OCI-LY3 (cell line): ENCODE data around the gene SLC8A2.

Experiments used
- H2AFZ ChIP-seq: fragments of 200-600, 300-600 bp; shearing (Covaris generic); 2 replicates; pipeline ENCODE4 v1.6.0; 2014; ENCODE audit warnings: antibody characterized with exemption, low read depth, low read length
- H3K27ac ChIP-seq: fragments of 200-600, 300-600 bp; sonication (generic); 2 replicates; pipeline ENCODE4 v1.5.1; 2014; ENCODE audit warnings: mild to moderate bottlenecking, low read length, moderate library complexity, mixed read lengths
- H3K27me3 ChIP-seq: fragments of 200-600, 300-600 bp; sonication (generic); 2 replicates; pipeline ENCODE4 v1.6.1; 2014; ENCODE audit warnings: low read depth, low read length, mixed read lengths
- H3K36me3 ChIP-seq: fragments of 200-600, 300-600 bp; sonication (generic); replicated peaks from 2 replicates; pipeline ENCODE3; 2014; ENCODE audit warnings: low read depth, low read length, mixed read lengths
- H3K4me1 ChIP-seq: fragments of 300-600, 200-600 bp; sonication (generic); 2 replicates; pipeline ENCODE4 v1.6.1; 2014; ENCODE audit warnings: low read length, mixed read lengths
- H3K4me2 ChIP-seq: fragments of 200-600, 300-600 bp; sonication (generic); 2 replicates; pipeline ENCODE4 v1.6.1; 2014; ENCODE audit warnings: low read length, mixed read lengths
- H3K4me3 ChIP-seq: fragments of 300-600, 200-600 bp; sonication (generic); 2 replicates; pipeline ENCODE4 v1.5.1; 2014; ENCODE audit warnings: antibody characterized with exemption, mild to moderate bottlenecking, low read length, moderate library complexity
- H3K79me2 ChIP-seq: fragments of 300-600, 200-600 bp; shearing (Covaris generic); 2 replicates; pipeline ENCODE4 v1.6.1; 2014; ENCODE audit warnings: mild to moderate bottlenecking, low read length, mixed read lengths
- H3K9ac ChIP-seq: fragments of 300-600, 200-600 bp; shearing (Covaris generic); 2 replicates; pipeline ENCODE4 v1.6.0; 2014; ENCODE audit warnings: mild to moderate bottlenecking, low read length, moderate library complexity
- H3K9me3 ChIP-seq: fragments of 200-600, 300-600 bp; shearing (Covaris generic); 2 replicates; pipeline ENCODE4 v1.6.1; 2014; ENCODE audit warnings: low read length, mixed read lengths; ENCODE audit not compliant: insufficient read depth
- H4K20me1 ChIP-seq: fragments of 200-600, 300-600 bp; sonication (generic); 2 replicates; pipeline ENCODE4 v1.6.1; 2016; ENCODE audit warnings: low read length, mixed read lengths; ENCODE audit not compliant: insufficient read depth
- CTCF ChIP-seq: fragments of 200-600, 300-600 bp; sonication (generic); IDR thresholded peaks from 2 replicates; pipeline ENCODE4 v1.5.1; 2014; ENCODE audit warnings: antibody characterized with exemption, low read length, low read depth
- EZH2phosphoT487 ChIP-seq: fragments of 200-600 bp; shearing (Covaris generic); IDR thresholded peaks from 2 replicates; pipeline ENCODE4 v1.6.1; 2018; ENCODE audit warnings: antibody characterized with exemption, mixed run types, low read depth

SLC8A2 gene

GRCh38 chr19:47469363-47469700 lies 2.4 kb downstream of the SLC8A2 start:
- Histone ChIP-seq H3K4me3 (no peak overlapping the region), H3K27ac (no peak overlapping the region), H3K4me1 (peaks cover 11% of the 10 kb centered on the region), H3K9ac (no peak overlapping the region), H2AFZ (no peak overlapping the region), H3K4me2 (no peak overlapping the region), H3K79me2 (no peaks in the 10 kb centered on the region), H4K20me1 (peaks cover 10% of the 10 kb centered on the region), H3K36me3 (no peaks in the 10 kb centered on the region), H3K27me3 (peaks cover 65% of the 10 kb centered on the region), H3K9me3 (no peaks in the 10 kb centered on the region)
- TF ChIP-seq CTCF (no peak), EZH2phosphoT487 (no peak)

- Histone ChIP-seq H3K27me3 (peaks cover 72% of the 10 kb centered on the region), H2AFZ (no peak overlapping the region), H3K9me3 (no peaks in the 10 kb centered on the region), H4K20me1 (peaks cover 10% of the 10 kb centered on the region), H3K4me1 (peaks cover 19% of the 10 kb centered on the region), H3K4me3 (no peak overlapping the region), H3K36me3 (no peaks in the 10 kb centered on the region), H3K27ac (no peak overlapping the region), H3K4me2 (no peak overlapping the region), H3K79me2 (no peaks in the 10 kb centered on the region), H3K9ac (no peak overlapping the region)
- no peak for TF ChIP-seq EZH2phosphoT487
- TF ChIP-seq CTCF: no peak
Measured at GRCh38 chr19:47467914-47468313, 3.8 kb downstream of the SLC8A2 start.

GRCh38 chr19:47465957-47466356 lies 5.7 kb downstream of the SLC8A2 start:
- Histone ChIP-seq H3K36me3 (no peaks in the 10 kb centered on the region), H3K27me3 (peaks cover 75% of the 10 kb centered on the region), H3K9ac (no peak overlapping the region), H3K4me1 (peaks cover 35% of the 10 kb centered on the region), H3K27ac (no peak overlapping the region), H3K79me2 (no peaks in the 10 kb centered on the region), H4K20me1 (peaks cover 15% of the 10 kb centered on the region), H3K4me2 (no peak overlapping the region), H3K9me3 (no peaks in the 10 kb centered on the region), H3K4me3 (no peak overlapping the region), H2AFZ (no peak overlapping the region)
- no peak for TF ChIP-seq CTCF
- TF ChIP-seq EZH2phosphoT487: no peak

- Histone ChIP-seq H3K9ac (no peak overlapping the region), H4K20me1 (peaks cover 15% of the 10 kb centered on the region), H3K27ac (no peak overlapping the region), H2AFZ (no peak overlapping the region), H3K4me1 (peaks cover 35% of the 10 kb centered on the region), H3K4me3 (no peak overlapping the region), H3K36me3 (no peaks in the 10 kb centered on the region), H3K4me2 (peak overlapping the region; percentile 32), H3K9me3 (no peaks in the 10 kb centered on the region), H3K27me3 (peaks cover 68% of the 10 kb centered on the region), H3K79me2 (no peaks in the 10 kb centered on the region)
- TF ChIP-seq EZH2phosphoT487: no peak
- TF ChIP-seq CTCF: no peak
Measured at GRCh38 chr19:47464675-47465419, 6.8 kb downstream of the SLC8A2 start.
